ENCODE data around the gene GPR15LG.
A peak's percentile ranks its signal among the peaks of the same experiment; 100 is the strongest.

GPR15LG gene

GRCh38 chr10:84193846-84194423 lies 20.3 kb downstream of the GPR15LG start:
- DNase-seq (ENCODE audit: low spot score), result no peak

DNA sequence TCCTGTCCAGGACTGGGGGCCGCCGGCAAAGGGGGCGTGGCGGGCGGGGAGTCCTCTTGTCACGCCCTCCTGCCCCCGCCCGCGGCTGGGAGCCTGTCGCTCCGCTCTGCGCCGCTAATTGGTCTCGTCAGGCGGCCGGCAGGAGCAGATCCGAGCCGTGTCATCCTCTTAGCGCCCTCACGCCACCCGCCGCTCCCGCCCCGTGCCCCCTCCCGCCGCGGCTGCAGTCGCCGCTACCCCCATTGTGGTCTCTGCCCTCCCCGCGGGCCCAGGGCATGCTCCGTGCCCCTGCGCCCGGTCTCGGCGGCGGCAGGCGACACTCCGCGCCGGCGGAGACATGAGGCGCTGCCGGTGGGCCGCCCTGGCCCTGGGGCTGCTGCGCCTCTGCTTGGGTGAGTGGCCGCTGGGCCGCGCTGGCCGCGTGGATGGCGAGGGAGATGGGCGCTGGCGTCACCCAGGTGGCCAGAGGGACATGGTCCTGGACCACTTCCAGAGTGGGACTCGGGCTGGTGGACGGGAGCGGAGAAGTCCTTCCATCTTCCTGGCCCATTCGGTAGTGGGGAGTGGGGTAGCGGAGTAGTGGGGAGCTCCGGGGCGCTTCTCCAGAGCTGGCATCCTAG lies 20.9 kb downstream of the GPR15LG start, which contains the start of gene CDHR1:
TSS of gene CDHR1 (plus strand) at position 114 of the 620 bp plus-strand sequence. CDS start at position 338, 224 bp downstream.
- DNase-seq (ENCODE audit: low spot score), result no peak

DNA sequence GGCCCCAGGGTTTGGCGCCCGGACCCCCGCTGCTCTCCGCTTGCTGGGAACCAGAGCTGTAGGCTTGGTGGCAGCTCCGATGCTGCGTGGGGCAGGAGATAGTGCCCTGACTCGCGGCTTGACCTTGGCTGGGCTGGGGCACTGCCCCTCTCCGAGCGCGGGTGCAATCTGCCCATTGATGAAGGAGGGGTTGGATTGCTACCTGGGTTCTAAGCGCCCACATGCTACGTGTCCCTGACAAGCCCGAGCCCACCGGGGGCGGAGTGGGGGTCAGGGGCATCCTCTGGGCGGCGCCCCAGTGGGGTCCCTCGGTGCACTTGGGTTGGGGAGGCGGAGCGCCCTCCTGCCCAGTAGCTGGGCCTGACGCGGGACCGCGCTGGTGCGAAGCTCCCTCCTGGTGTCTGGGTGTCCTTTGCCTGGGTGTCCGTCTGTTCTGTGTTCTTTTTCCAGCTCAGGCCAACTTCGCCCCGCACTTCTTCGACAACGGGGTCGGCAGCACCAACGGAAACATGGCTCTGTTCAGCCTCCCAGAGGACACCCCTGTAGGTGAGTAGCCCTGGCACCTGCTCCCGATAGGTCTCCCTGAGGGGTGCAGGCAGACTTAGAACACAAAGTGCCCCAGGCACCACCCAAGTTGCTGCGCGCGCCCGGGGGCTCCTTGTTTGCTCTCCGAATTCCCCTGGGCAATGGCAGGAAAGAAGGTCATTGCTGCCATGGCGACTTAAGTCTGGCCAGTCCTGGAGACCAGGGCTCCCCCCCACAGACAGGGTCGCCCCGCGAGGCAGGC lies 21.6 kb downstream of the GPR15LG start:
- DNase-seq (ENCODE audit: low spot score), result no peak

GRCh38 chr10:84196083-84196482 lies 22.5 kb downstream of the GPR15LG start:
- no peak for DNase-seq (ENCODE audit: low spot score)

DNA sequence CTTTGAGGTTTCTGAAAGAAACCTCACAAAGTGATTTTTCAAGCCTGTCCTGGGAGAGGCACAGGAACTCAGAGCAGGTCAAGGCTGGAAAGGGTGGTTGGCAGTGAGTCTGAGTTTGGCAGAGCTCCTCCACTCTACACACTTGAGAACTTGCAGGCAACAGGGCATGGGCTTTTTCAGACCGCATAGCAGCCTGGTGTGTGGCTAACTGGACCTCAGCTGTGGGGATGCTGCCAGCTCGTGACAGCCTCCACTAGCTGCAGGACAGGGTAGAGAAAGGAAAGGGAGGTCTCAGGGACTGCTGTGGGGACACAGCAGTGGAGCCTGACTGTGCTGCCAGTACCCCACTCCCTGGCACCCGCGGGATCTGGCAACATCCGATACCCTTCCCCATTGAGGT lies 23.3 kb downstream of the GPR15LG start:
- no peak for DNase-seq (ENCODE audit: low spot score)

GRCh38 chr10:84197643-84198042 lies 24.0 kb downstream of the GPR15LG start:
- no peak for DNase-seq (ENCODE audit: low spot score)

GRCh38 chr10:84198206-84198915 lies 24.8 kb downstream of the GPR15LG start:
- no peak for DNase-seq (ENCODE audit: low spot score)

GRCh38 chr10:84200537-84201243 lies 27.1 kb downstream of the GPR15LG start:
- DNase-seq (ENCODE audit: low spot score), result no peak

- no peak for DNase-seq (ENCODE audit: low spot score)
Measured at GRCh38 chr10:84201244-84201606, 27.6 kb downstream of the GPR15LG start.

GRCh38 chr10:84201682-84202081 lies 28.1 kb downstream of the GPR15LG start:
- no peak for DNase-seq (ENCODE audit: low spot score)

DNA sequence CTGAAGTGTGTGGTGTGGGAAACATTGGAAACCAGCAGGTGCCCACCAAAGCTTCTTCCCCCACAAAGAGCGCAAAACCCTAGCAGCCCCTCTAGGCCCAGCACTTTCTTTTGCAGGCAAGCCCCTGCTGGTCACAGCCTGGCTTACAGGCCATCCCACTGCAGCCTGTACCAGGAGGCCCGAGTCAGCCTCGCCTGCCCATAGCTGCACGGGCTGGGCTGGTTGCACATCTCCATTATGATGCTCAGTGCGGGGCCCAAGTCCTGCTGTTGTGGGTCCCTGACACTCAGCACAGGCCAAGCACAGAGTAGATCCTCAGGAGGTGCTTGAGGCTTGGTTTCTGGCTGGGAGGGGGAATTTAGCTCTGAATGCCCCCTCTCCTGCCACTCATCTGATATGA lies 28.7 kb downstream of the GPR15LG start:
- no peak for DNase-seq (ENCODE audit: low spot score)

- no peak for DNase-seq (ENCODE audit: low spot score)
Measured at GRCh38 chr10:84204122-84204521, 30.5 kb downstream of the GPR15LG start.

DNA sequence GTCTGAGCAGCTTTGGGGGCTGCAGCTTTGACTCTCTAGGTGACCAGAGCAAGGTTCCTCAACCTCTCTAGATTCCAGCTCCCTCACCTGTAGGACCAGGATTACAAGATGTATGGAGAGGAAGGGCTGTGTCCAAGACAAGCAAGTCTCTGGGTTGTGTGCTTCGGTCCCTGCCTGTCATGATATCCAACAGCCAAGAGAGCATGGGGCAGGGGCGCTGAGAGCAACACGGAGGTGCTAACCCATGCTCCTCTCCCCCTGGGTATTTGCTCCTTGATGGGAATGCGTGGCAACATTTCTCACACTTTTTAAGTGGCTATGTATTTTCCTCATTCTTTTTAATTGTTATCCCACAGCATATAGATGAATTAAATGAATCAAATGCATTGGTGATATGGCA lies 31.0 kb downstream of the GPR15LG start:
- DNase-seq (ENCODE audit: low spot score), result no peak

DNA sequence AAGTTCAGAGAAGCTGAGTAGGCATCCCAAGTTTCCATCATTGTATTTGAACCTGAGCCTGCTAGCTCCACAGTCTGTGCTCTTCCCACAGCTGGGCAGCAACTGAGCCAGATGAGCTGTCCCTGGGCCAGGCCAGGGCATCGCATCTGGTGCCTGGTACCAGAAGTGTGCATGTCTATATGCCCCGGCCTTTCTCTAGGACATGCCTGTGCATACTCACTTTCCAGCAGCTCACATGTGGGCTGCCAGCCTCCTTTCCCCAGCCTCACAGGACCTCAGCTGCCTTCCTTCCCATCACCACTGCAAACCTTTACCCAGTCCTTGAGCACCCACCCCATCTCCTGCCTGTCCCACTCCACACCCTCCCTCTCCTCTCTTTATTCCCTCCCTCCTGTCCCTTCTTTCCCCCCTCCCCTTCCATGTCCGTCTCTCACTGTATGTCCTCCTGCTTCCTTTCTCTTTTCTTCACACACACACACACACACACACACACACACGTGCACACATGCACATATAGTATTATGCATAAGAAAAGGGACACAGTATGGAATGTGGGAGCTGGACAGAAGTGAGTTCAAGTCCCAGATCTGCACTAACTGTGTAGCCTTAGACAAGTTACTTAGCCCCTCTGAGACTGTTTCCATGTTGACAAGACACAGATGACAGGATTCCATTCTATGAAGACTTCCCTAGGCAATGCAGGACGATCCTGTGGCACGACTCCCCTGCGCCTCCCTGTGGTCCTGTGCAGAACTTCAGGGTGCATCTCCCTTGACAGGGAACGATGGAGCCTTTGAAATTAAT lies 31.6 kb downstream of the GPR15LG start:
- peak; percentile 36 for DNase-seq (ENCODE audit: low spot score)

DNA sequence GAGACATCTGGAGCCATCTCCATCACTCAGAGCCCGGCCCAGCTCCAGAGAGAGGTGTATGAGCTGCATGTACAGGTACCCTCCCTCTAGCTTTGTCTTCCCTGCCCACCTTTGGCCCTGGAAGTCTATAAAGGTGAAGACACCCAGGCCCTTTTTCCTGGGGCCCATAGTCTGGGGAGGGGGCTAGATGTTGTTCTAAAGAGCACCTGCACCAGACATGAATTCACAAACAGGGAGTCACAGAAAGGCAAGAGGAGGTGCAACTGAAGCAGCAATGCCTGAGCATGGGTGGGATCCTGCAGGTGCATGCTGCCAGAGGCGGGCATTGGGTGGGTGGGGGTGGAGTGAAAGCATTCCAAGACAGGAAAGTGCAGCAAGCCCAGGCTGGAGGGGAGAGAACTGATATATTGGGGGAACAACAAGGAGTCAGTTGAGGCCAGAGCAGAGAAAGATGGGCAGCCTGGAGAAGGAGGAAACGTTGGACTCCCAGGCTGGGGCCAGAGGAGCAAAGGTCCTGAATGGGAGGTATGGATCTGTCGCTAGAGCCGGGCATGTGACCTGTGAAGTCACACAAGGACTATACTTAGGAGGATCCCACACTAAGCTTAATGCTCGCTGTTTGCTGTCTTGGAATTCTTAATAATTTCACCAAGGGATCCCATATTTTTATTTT lies 32.4 kb downstream of the GPR15LG start:
- DNase-seq (ENCODE audit: low spot score), result no peak

DNA sequence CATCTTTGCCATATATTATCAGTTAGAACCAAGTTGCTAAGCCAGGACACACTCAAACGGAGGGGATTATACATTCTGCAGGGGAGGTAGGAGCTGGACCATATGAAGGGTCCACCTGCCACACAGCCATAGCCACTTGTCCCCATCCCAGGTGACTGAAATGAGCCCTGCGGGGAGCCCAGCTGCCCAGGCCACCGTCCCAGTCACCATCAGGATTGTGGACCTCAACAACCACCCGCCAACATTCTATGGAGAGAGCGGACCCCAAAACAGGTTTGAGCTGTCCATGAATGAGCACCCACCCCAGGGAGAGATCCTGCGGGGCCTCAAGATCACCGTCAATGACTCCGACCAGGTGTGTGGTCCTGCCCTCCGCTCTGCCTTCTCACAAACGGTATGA lies 34.4 kb downstream of the GPR15LG start:
- DNase-seq (ENCODE audit: low spot score), result no peak

GRCh38 chr10:84211566-84211965 lies 38.0 kb downstream of the GPR15LG start:
- no peak for DNase-seq (ENCODE audit: low spot score)

- no peak for DNase-seq (ENCODE audit: low spot score)
Measured at GRCh38 chr10:84212014-84212413, 38.4 kb downstream of the GPR15LG start.

DNA sequence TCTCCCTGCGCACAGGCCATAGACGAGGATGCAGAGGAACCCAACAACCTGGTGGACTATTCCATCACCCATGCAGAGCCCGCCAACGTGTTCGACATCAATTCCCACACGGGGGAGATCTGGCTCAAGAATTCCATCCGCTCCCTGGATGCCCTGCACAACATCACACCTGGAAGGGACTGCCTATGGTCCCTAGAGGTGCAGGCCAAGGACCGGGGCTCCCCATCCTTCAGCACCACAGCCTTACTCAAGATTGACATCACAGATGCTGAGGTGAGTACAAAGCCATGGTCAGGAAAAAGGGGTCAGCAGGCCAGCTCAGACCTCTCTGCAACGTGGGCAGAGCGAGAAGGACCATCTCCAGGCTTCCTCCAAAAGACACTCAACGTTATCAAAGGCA lies 39.5 kb downstream of the GPR15LG start:
- no peak for DNase-seq (ENCODE audit: low spot score)

GRCh38 chr10:84214046-84214572 lies 40.5 kb downstream of the GPR15LG start:
- DNase-seq (ENCODE audit: low spot score), result no peak
